Stomach (tissue), 9 donors: ENCODE measurements around the gene ZNF214. TPM values are rescaled to one million over a fixed set of nuclear protein-coding genes. Genes with fewer than 3 reads are reported as not detected.
"Not testable (repeated sequence)": the region's sequence is repeated elsewhere in the genome, so short reads cannot be mapped to it uniquely, and the experiment has no call there.

Experiments used
- DNase-seq, 2 donors: peaks; one replicate each; pipeline versions ENCODE4 v3.0.0 to v3.0.0-alpha.2; 2013 to 2019
- H3K27ac ChIP-seq, 5 donors: fragments of 200-600 bp in 4 of 5; sonication (generic) in 4 of 5; one replicate each; pipeline ENCODE4 v1.5.1; 2013 to 2019; ENCODE audit warnings: mild to moderate bottlenecking in 1 of 5, moderate library complexity in 1 of 5
- H3K27me3 ChIP-seq, 3 donors: fragments of 200-600 bp; sonication (generic); one replicate each; pipeline ENCODE4 v1.5.1; 2017 to 2019; ENCODE audit warnings: mixed run types in 1 of 3
- H3K36me3 ChIP-seq, 4 donors: fragments of 200-600 bp; sonication (generic); 1 replicate in 3 of 4; 2 replicates in 1 of 4; pipeline ENCODE4 v1.5.1; 2016 to 2019
- H3K4me1 ChIP-seq, 4 donors: fragments of 200-600 bp; sonication (generic); one replicate each; pipeline ENCODE4 v1.5.1; 2016 to 2019
- H3K4me3 ChIP-seq, 4 donors: fragments of 200-600 bp; sonication (generic) in 3 of 4; one replicate each; pipeline ENCODE4 v1.5.1; 2016 to 2019; ENCODE audit warnings: mild to moderate bottlenecking in 1 of 4
- H3K9me3 ChIP-seq, 4 donors: fragments of 200-600 bp; sonication (generic); one replicate each; pipeline ENCODE4 v1.5.1; 2016 to 2019
- CTCF ChIP-seq, 7 experiments: fragments of 450-650 bp in 4 of 7; fragments of 200-600 bp in 3 of 7; sonication (generic) in 3 of 7; IDR thresholded peaks; one replicate each; pipeline ENCODE4 v1.5.1; 2016 to 2019; ENCODE audit warnings: antibody characterized with exemption in 7 of 7, control low read depth in 2 of 7, mild to moderate bottlenecking in 1 of 7
- EP300 ChIP-seq: sonication (generic); formaldehyde crosslinking; IDR thresholded peaks from one replicate; pipeline ENCODE4 v1.6.1; 2017; ENCODE audit warnings: antibody characterized with exemption
- POLR2A ChIP-seq, 4 donors: fragments of 450-650 bp; IDR thresholded peaks; one replicate each; pipeline ENCODE4 v1.6.1; 2016; ENCODE audit warnings: antibody characterized with exemption in 4 of 4, control low read depth in 2 of 4, mild to moderate bottlenecking in 1 of 4, moderate library complexity in 1 of 4
- POLR2AphosphoS5 ChIP-seq, 3 donors: sonication (generic); formaldehyde crosslinking; IDR thresholded peaks; one replicate each; pipeline ENCODE4 v1.6.1; 2016; ENCODE audit warnings: antibody characterized with exemption in 3 of 3
- WGBS, 5 donors: extraction: QIAGEN DNeasy Blood & Tissue Kit in 3 of 5; methylation state at CpG; one replicate each; pipeline versions ENCODE4 v1.1.5 to v1.1.7; 2013 to 2018; 5-methylcytosine and 5-hydroxymethylcytosine counted together
- intact Hi-C: fragments of 100-400 bp; cut with DNase I; formaldehyde crosslinking; loops from one replicate; pipeline ENCODE4 v1.15.1; 2023; ENCODE audit warnings: low total_unique reads
- polyA plus RNA-seq, 3 donors: library from polyadenylated mRNA; stranded (reverse); fragments of 200-250 nt; gene quantifications; one replicate each; pipeline ENCODE4 v1.2.3, GENCODE V29; 2013
- total RNA-seq, 5 donors: library from RNA; depleted of rRNA; stranded (reverse); fragments of >200 nt; gene quantifications; one replicate each; pipeline versions ENCODE4 v1.1.0 to v1.2.3, GENCODE V29; 2014 to 2016
- donor health status: healthy with polysubstance abuse.
- donor health status: Bipolar disorder and iron deficiency.
- donor health status: healthy.

The ZNF214 gene
- total and polyA plus RNA-seq, 8 donors, result 0.37 to 4.0 (median 0.62) TPM; not detected in 2

GRCh38 chr11:6986487-6986886 is 33.7 kb downstream of the ZNF214 start:
- intact Hi-C loops, result no loop called here
- H3K4me3 ChIP-seq, result no peak overlapping the region
- DNase-seq, result no peak
- no peaks in the 10 kb centered on the region for H3K9me3 ChIP-seq
- H3K4me1 ChIP-seq, result no peaks in the 10 kb centered on the region
- TF ChIP-seq CTCF (IDR thresholded peaks at IDR 0.05), result no peak
- no peak for TF ChIP-seq POLR2AphosphoS5 (IDR thresholded peaks at IDR 0.05)
- TF ChIP-seq POLR2A (IDR thresholded peaks at IDR 0.05), result no peak
- no peak for TF ChIP-seq EP300
- no peak overlapping the region for H3K27ac ChIP-seq
- no peaks in the 10 kb centered on the region for H3K27me3 ChIP-seq
- WGBS, 5 donors, result 43 to 85% (median 59%) methylated on average over 1 of the region's 1 CpG
- no peaks in the 10 kb centered on the region for H3K36me3 ChIP-seq

GRCh38 chr11:6979365-6979764 is 40.8 kb downstream of the ZNF214 start:
- DNase-seq, result no peak
- H3K27ac ChIP-seq, result no peak overlapping the region
- H3K9me3 ChIP-seq, result no peaks in the 10 kb centered on the region
- TF ChIP-seq POLR2AphosphoS5 (IDR thresholded peaks at IDR 0.05) (no peak), EP300 (no peak), CTCF (IDR thresholded peaks at IDR 0.05) (no peak), POLR2A (IDR thresholded peaks at IDR 0.05) (no peak)
- intact Hi-C loops, result no loop called here
- no peaks in the 10 kb centered on the region for H3K4me1 ChIP-seq
- H3K27me3 ChIP-seq, result no peaks in the 10 kb centered on the region
- no peaks in the 10 kb centered on the region for H3K36me3 ChIP-seq
- WGBS, 5 donors, result 66 to 78% (median 72%) methylated on average over 2 of the region's 2 CpGs
- H3K4me3 ChIP-seq, result no peak overlapping the region

GRCh38 chr11:6969854-6970253 is 50.3 kb downstream of the ZNF214 start:
- DNase-seq, H3K27ac ChIP-seq, H3K36me3 ChIP-seq, H3K27me3 ChIP-seq, H3K4me1 ChIP-seq, intact Hi-C loops, H3K4me3 ChIP-seq: not testable (repeated sequence)
- WGBS, 5 donors, result 57 to 69% (median 60%) methylated on average over 4 of the region's 4 CpGs
- H3K9me3 ChIP-seq, result peaks cover 0 to 14% (median 5%) of the 10 kb centered on the region in 4 donors

- 88 to 100% (median 92%) methylated on average over 1 of the region's 1 CpG for WGBS, 5 donors
- Histone ChIP-seq H3K4me1 (no peaks in the 10 kb centered on the region), H3K27me3 (no peaks in the 10 kb centered on the region), H3K27ac (no peak overlapping the region), H3K36me3 (no peaks in the 10 kb centered on the region), H3K9me3 (peaks cover 0 to 14% (median 5%) of the 10 kb centered on the region in 4 donors), H3K4me3 (no peak overlapping the region)
- TF ChIP-seq POLR2A (IDR thresholded peaks at IDR 0.05), result no peak
- no peak for TF ChIP-seq EP300
- no peak for TF ChIP-seq CTCF (IDR thresholded peaks at IDR 0.05)
- TF ChIP-seq POLR2AphosphoS5 (IDR thresholded peaks at IDR 0.05), result no peak
- intact Hi-C loops, result no loop called here
- DNase-seq, result no peak
Measured at GRCh38 chr11:6968816-6969215, 51.3 kb downstream of the ZNF214 start.

GRCh38 chr11:6962673-6963072 is 57.5 kb downstream of the ZNF214 start:
- Histone ChIP-seq H3K9me3 (peaks cover 0 to 9% (median 2%) of the 10 kb centered on the region in 4 donors), H3K27ac (no peak overlapping the region), H3K36me3 (no peaks in the 10 kb centered on the region), H3K4me1 (no peaks in the 10 kb centered on the region), H3K4me3 (no peak overlapping the region), H3K27me3 (no peaks in the 10 kb centered on the region)
- WGBS, 5 donors, result 78 to 100% (median 84%) methylated on average over 1 of the region's 1 CpG
- intact Hi-C loops, result no loop called here
- TF ChIP-seq POLR2A (IDR thresholded peaks at IDR 0.05) (no peak), EP300 (no peak), POLR2AphosphoS5 (IDR thresholded peaks at IDR 0.05) (no peak), CTCF (IDR thresholded peaks at IDR 0.05) (no peak)
- no peak for DNase-seq
